GM12891 (cell line): Measurements from ENCODE around the gene KDR.

ENCODE experiments used
- POLR2A ChIP-seq: IDR thresholded peaks from 2 replicates; pipeline ENCODE4 v1.6.1; 2011; ENCODE audit warnings: low read depth, low read length, control low read depth
- POLR2AphosphoS5 ChIP-seq: IDR thresholded peaks from 2 replicates; pipeline ENCODE4 v1.6.1; 2011; ENCODE audit warnings: low read depth, low read length, control low read depth
- SPI1 ChIP-seq: IDR thresholded peaks from 2 replicates; pipeline ENCODE4 v1.6.1; 2011; ENCODE audit warnings: low read depth, low read length, control low read depth
- TAF1 ChIP-seq: IDR thresholded peaks from 2 replicates; pipeline ENCODE4 v1.6.1; 2011; ENCODE audit warnings: low read depth, low read length, control low read depth

DNA sequence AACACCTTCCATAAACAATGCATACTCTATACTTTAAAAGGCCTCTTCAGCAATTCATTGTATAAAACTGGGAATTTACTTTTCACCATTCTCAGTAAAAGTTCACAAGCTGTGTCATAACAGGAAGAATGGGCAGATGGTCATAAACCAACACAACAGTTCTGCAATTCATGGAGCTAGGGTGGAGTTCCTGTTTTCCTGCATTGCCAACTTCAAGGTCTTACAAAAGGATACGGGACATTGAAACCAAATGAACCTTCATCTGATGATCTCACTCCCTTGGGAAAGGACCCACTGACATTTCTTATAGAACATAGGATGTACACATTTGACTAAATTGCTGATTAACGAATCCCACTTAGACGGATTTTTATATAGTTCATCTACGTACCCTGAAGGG, 4.1 kb downstream of the KDR start:
- TF ChIP-seq POLR2AphosphoS5 (no peak), SPI1 (no peak), POLR2A (no peak), TAF1 (no peak)
